HG03135 (cell line): Measurements from ENCODE around the gene DDX54.
"Not testable (repeated sequence)": the region's sequence is repeated elsewhere in the genome, so short reads cannot be mapped to it uniquely, and the experiment has no call there.

ENCODE experiments used
- ATAC-seq: cut with Tn5 transposase; IDR thresholded peaks from one replicate; pipeline ENCODE4 v1.9.1; 2021; ENCODE audit warnings: mild to moderate bottlenecking, moderate library complexity; ENCODE audit not compliant: unreplicated experiment

DDX54 gene

GRCh38 chr12:113145720-113146551 lies 39.3 kb downstream of the DDX54 start:
- ATAC-seq = no peak

DNA sequence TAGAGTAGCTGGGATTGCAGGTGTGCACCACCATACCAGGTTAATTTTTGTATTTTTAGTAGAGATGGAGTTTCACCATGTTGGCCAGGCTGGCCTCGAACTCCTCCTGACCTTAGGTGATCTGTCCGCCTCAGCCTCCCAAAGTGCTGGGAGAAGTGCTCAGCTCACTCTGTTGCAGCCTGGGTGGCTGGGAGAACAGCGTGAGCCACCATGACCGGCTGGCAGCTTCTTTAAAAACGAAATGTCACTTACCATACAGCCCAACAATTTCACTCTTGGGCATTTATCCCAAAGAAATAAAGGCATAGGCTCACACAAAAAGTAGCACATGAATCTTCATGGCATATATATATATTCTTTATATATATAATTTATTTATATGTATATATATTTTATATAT lies 40.5 kb downstream of the DDX54 start:
- no peak for ATAC-seq

- no peak for ATAC-seq
These were observed 41.3 kb downstream of the DDX54 start for GRCh38 chr12:113143959-113144358.

- ATAC-seq = no peak
These were observed 42.4 kb downstream of the DDX54 start for GRCh38 chr12:113142886-113143332.

DNA sequence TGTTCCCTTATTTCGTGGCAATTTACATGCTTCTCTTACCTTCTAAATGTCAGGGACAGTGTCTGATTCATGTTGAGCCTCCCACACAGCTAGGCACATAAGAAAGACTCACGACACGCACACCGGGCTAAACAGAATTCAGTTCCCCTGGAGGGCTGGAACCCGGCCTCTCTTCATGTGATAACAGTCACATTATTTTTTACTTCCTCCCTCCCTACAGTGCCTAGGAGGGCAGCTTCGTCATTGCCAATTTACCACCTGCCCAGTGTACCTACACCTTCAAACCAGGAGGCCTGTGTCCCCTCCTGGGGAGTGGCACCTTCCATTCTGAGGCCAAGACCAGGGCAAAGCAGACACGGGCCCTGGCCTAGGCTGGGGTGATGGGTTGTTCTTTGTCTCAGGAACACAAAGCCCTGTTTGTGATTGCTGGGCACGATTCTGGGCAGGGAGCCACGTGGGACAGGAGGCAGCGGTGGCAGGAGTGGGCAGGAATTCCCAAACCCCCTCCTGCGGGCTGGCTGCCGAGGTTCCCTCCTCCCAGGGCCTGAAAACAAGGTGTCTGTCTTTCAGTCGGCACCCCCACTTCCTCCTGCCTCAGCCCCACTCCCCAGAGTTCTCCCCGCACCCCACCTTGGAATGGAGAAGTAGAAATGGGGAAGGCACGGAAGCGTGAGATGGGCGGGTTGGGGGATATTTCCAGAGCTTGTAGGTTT lies 42.9 kb downstream of the DDX54 start:
- ATAC-seq = no peak

GRCh38 chr12:113141716-113142115 lies 43.6 kb downstream of the DDX54 start:
- not testable (repeated sequence) for ATAC-seq

DNA sequence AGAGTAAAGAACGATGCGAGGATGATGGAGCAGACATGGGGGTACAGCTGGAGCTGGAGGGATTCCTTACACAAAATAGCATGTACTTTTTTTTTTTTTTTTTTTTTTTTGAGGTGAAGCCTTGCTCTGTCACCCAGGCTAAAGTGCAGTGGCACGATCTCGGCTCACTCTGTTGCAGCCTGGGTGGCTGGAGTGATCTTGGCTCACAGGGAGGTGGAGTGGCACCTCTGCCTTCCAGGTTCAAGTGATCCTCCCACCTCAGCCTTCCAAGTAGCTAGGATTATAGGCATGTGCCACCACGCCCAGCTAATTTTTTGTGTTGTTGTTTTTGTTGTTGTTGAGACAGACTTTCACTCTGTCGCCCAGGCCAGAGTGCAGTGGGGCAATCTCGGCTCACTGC lies 44.6 kb downstream of the DDX54 start:
- no peak for ATAC-seq

GRCh38 chr12:113138826-113139225 lies 46.5 kb downstream of the DDX54 start:
- no peak for ATAC-seq

GRCh38 chr12:113137861-113138783 lies 47.2 kb downstream of the DDX54 start:
- ATAC-seq = no peak

- ATAC-seq = no peak
These were observed 48.2 kb downstream of the DDX54 start for GRCh38 chr12:113136990-113137511.

DNA sequence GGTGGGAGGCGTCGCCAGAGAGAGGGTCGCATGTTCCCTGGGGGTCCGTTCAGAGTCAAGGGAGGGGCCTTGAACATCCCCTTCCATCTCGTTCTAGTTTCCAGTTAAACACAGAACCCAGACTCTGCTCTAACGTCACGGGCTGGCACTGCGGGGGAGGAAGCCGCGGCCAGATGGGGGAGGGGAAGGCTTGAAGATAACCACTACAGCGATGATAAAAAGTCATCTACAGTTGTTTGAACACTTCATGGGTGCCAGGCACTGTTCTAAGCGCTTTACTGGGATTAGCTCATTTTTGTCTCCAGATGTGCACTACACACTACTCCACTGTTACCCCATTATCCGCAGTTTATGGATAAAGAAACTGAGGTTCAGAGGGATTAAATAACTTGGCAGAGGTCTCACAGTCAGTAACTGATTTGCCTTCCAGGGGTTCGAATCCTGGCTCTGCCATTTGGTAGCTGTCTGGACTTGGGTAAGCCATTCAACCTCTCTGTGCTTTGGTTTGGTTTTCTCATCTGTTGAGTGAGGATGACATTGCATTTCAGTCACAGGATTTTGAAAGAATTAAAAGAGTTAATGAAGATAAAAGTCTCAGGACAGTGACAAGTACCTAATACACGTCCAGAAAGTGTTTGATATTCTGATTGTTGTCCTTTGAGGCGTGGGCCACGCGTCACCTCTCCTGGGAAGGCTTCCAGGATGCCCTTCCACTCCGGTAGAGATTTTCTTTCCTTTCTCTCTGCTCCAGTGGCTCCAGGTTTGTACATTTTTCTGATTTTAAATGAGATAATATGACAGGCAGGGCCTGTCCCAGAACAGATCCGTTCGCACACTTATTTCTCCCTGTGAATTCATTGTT lies 48.9 kb downstream of the DDX54 start:
- ATAC-seq = no peak

DNA sequence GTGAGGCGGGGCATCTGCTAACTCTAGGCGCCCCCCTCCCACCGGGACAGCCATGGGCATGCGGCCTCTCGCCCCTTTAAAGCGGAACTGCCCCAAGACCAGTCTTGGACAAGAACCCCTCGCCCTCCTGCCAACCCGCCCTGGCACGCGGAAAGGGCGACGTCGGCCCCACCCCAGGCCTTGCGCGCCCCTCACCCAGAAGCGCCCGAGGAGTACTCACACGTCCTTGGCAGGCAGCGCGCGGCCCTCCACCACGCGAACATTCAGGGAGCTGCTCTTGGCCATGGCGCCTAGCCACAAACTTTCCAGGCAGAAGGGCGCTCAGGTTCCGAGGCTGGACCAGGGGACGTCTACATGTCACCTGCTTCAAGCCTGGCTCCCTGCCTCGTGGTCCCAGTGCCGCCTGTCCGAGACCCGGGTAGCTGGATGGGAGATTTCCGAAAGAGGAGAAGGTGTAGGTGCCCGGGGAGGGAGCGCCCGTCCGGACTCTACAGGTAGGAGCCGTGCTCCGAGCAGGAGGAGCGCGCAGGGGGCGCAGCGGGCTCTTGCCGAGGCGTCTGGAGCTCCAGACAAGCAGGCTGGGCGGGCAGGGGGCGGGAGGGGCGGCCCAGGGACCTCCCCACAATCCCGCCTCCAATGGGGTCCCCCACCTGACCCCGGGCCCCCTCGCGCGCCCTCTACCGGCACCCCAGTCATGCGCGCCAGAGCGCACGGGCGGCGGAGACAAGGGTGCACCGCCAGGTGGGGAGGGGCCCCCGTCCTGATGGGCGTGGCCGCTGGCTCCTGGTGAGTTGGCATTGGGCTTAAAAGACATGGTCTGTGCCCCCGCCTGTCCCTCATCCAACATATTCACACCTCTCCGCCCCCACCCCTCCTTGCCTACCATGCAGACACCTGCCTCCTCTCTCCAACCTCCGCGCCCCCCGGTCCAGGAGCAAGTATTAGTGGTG lies 49.8 kb downstream of the DDX54 start, which contains the start of gene RASAL1:
TSS of gene RASAL1 (minus strand) at position 584 of the 950 bp plus-strand sequence. CDS start at position 285, 299 bp downstream.
- ATAC-seq = no peak

GRCh38 chr12:113134521-113134951 lies 50.7 kb downstream of the DDX54 start:
- no peak for ATAC-seq

DNA sequence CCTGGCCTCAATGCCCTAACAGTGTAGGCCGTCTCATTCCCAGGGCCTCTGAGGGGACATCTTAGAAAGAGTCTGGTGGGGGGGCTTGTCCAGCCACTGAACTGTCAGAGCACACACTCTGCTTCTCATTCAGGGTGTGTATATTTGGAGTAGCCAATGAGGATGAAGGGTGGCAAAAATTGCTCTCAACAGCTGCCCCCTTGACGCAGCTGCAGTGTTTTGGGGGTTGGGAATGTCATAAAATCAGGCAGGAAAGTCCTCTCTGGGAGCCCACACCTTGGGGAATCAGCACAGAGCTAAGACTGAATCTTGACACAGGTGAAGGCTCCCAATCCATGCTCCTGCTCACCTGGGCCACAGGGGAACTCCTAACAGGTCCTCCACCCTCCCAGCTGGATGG lies 51.2 kb downstream of the DDX54 start:
- no peak for ATAC-seq

DNA sequence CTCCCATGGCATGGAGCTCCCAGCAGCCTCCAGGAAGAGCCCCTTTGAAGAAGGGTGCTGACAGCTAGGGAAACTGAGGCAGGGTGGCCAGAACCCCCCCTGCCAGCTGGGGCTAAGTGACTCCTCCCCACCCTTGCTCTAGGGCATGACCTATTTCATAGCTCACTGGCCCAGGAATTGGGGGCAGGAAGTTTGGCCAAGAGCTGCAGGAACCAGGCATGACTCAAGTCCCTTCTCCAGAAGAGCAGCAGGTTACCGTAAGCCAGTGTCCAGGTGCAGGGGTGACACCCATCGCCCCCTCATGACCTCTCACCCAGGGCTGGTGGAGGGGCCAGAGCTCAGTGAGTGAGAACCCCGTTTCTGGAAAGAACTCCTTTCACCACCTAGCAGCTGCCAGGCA lies 51.6 kb downstream of the DDX54 start:
- ATAC-seq = no peak

GRCh38 chr12:113133036-113133435 lies 52.2 kb downstream of the DDX54 start:
- no peak for ATAC-seq

DNA sequence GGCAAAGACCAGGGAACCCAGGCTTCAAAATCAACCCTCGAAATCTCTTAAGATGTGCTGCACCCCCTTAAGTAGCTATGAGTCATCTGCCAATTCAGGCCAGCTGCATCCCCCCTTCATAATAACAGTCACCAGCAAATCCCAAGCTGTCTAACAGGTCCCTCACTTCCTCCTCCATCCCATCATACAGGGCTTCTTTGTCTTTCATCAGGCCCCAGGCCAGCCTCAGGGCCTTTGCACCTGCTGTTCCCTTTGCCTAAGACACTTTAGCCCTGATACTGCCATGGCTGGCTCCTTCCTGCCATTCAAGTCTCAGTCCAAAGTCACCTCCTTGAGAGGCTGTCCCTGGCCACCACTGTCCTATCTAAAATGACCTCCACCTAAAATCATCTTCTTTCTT lies 53.7 kb downstream of the DDX54 start:
- ATAC-seq = no peak

DNA sequence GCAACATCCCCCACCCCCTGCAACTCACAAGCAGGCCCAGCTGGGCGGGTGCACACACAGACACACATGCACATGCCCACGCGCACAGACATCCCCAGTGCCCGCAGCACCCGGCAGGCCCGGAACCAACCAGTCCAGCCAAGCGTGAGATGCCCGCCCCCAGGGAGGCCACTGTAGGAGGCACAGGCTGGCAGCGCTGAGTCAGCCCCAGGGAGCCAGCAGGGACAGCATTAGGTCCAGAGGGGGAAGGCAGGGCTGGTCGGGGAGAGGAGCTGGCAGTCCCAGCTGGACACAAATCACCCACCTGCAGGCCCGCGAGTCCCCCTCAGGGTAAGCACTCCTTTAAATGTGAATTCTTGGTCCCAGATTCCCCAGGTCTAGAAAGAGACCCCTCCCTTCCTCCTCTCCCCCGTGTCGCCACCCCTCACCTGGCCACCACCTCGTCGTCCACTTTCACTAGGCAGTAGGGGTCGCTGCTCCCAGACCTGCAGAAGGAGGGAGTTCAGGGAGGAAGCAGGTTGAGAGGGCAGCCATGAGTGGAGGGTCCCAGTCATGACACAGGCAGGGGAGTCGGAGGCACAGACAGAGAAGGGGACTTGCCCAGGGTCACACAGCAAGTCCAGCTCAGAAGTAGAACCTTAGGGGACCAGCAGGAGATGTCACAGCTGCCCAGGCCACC lies 54.7 kb downstream of the DDX54 start:
- no peak for ATAC-seq
